H1 (cell line): ENCODE results near the gene COL2A1.

Source experiments
- ATF2 ChIP-seq: IDR thresholded peaks from 2 replicates; pipeline ENCODE4 v1.6.1; 2012; ENCODE audit warnings: low read length, inconsistent platforms
- CEBPB ChIP-seq: IDR thresholded peaks from 2 replicates; pipeline ENCODE4 v1.6.1; 2012; ENCODE audit warnings: low read depth, low read length
- CHD1 ChIP-seq: IDR thresholded peaks from 2 replicates; pipeline ENCODE4 v1.6.1; 2012; ENCODE audit warnings: low read depth, low read length, improper control_type of control experiment
- CTCF ChIP-seq, 3 experiments: IDR thresholded peaks; 1 replicate in 2 of 3; 2 replicates in 1 of 3; pipeline versions ENCODE4 v1.5.1 to v1.6.1; 2011; ENCODE audit warnings: low read length in 3 of 3, mild to moderate bottlenecking in 3 of 3, inconsistent platforms in 2 of 3, low read depth in 1 of 3, moderate library complexity in 1 of 3; ENCODE audit not compliant: insufficient read depth in 1 of 3; ENCODE audit errors: control extremely low read depth in 1 of 3
- HDAC6 ChIP-seq: IDR thresholded peaks from one replicate; pipeline ENCODE4 v1.7.1; 2012; ENCODE audit warnings: low read depth, mild to moderate bottlenecking, inconsistent platforms, low read length, moderate library complexity
- JUN ChIP-seq: IDR thresholded peaks from 2 replicates; pipeline ENCODE4 v1.6.1; 2011; ENCODE audit warnings: low read depth, mild to moderate bottlenecking, improper control_type of control experiment, low read length
- JUND ChIP-seq: IDR thresholded peaks from 2 replicates; pipeline ENCODE4 v1.6.1; 2011; ENCODE audit warnings: mild to moderate bottlenecking, improper control_type of control experiment, low read length
- TAF1 ChIP-seq: IDR thresholded peaks from 2 replicates; pipeline ENCODE4 v1.6.1; 2011; ENCODE audit warnings: mild to moderate bottlenecking, low read depth, low read length

- no peak for TF ChIP-seq CTCF (IDR thresholded peaks at IDR 0.05; ENCODE audit: control extremely low read depth in 1 of 3, insufficient read depth in 1 of 3, low read depth in 1 of 3, low read length in 3 of 3)
- TF ChIP-seq HDAC6 = no peak
- no peak for TF ChIP-seq JUND
- no peak for TF ChIP-seq CHD1
- TF ChIP-seq ATF2 = no peak
- no peak for TF ChIP-seq CEBPB
- TF ChIP-seq TAF1 = no peak
- TF ChIP-seq JUN = no peak
Observed at GRCh38 chr12:48053883-48054282, 49.6 kb upstream of the COL2A1 start.
